Peyer's patch (tissue), 4 donors: Measurements from ENCODE around the gene TCF12.

Experiments used
- CTCF ChIP-seq, 6 experiments: fragments of 450-650 bp in 4 of 6; fragments of 200-600 bp in 2 of 6; sonication (generic) in 1 of 6; IDR thresholded peaks; one replicate each; pipeline ENCODE4 v1.5.1; 2017 to 2019; ENCODE audit warnings: antibody characterized with exemption in 6 of 6, mild to moderate bottlenecking in 3 of 6, moderate library complexity in 1 of 6
- POLR2A ChIP-seq, 2 donors: fragments of 450-650 bp; IDR thresholded peaks; one replicate each; pipeline ENCODE4 v1.5.1; 2017; ENCODE audit warnings: antibody characterized with exemption in 2 of 2, mild to moderate bottlenecking in 2 of 2, moderate library complexity in 2 of 2

- peak; percentile 33 to 83 (median 68) for TF ChIP-seq CTCF (IDR thresholded peaks at IDR 0.05)
- TF ChIP-seq POLR2A (IDR thresholded peaks at IDR 0.05): no peak
Measured at GRCh38 chr15:57146506-57147201, 228.2 kb downstream of the TCF12 start.
